Measurements from ENCODE around the gene RALY.
"Not testable (repeated sequence)": the region's sequence is repeated elsewhere in the genome, so short reads cannot be mapped to it uniquely, and the experiment has no call there.

Gene RALY

DNA sequence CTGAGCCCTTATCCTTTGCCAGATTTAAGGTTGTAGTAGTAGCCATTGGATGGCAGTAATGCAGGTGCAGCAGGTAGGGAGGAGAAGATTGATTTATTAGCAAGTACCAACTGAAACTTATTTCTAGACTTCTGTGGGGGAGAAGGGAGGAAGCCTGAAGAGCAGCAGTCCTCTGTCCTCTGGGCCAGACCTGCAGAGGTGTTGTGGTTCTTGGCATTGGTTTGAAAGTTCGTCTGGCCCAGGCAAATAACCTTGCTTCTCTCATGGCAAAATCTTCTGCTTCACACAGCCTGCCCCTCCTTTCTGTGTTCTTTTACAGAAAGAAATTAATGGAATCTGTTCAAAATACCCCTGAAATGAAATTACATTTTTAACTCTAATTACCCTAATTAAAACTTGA is 24.5 kb downstream of the RALY start:
- no peak for DNase-seq

DNA sequence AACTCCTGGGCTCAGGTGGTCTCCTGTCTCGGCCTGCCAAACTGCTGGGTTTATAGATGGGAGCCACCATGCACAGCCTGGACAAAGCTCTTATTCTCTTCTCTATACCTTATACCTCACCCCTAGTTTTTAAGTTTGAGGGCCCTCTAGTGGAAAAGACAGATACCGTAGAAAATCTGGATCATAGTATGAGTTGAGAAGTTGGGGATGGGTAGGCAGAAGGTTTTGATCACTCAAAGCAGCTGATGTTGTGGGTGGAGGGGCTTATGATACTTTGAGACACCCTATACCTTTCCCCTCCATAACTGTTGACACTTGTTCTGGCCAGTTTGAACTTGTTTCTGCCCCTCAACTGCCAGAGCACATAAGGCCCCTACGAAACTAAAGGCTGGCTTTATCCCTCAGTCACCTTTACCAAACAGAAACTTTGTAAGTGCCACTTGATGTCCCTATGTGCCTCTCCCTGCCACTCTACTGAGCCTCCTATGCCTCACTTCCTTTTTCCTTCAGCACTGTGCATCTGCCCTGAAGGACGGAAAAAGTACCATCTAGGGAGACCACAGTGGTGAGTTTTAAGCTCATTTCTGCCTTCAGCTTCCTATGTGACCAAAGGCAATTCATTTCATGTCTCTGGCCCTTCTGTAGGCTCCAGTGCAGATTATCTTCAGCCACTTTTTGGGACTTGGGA is 28.6 kb downstream of the RALY start:
- DNase-seq = no peak

DNA sequence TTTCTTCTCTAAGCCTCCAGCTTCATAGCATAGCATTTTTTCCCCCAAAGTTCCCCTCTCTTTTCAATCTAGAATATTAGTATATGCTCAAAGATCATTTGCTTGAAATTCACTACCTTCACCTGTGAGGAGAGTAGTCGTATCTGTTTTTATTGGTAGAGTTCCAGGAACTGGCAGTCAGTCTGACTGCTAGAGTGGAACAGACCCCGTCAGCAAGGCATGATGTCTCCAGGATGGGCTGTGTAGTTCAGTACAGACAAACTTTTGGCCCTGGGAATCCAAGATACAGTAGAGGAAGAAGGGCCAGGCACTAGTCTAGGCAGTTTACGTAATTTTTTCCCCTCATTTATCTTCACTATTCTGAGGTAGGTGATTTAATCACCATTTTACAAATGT is 29.1 kb downstream of the RALY start:
- DNase-seq = no peak

DNA sequence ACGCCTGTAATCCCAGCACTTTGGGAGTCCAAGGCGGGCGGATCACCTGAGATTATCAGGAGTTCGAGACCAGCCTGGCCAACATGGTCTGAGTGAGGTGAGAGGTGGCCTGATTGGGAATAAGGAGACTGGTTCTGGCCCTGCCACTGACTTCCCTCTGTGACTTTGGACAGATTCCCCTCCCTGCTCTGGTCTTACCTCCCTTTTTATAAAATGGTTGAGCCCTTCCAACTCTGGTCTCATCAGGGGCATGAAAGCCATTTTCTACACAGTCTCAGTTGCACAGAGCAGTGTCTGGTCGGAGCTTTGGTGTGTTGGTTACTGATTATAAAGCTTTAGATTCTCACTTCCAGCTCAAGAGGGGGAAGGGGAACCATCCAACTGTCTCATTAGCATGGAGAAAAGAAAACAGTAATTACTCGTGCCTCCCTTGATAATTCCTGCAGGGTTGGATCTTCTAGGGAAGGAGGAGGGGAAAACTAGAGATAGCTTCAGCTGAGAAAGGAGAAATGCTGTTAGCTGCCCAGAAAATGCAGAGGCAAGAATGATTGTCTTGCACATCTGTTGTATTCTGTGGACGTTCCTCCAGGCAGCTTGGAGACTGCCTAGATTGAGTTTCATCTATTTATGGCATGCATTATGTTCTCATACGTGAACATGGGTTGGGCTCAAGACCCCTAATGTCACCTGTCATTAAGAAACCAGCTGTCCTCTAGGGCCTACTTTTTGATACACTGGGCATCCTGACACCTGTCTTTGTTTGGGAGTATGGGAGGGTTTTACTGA is 30.4 kb downstream of the RALY start:
- DNase-seq = no peak

DNA sequence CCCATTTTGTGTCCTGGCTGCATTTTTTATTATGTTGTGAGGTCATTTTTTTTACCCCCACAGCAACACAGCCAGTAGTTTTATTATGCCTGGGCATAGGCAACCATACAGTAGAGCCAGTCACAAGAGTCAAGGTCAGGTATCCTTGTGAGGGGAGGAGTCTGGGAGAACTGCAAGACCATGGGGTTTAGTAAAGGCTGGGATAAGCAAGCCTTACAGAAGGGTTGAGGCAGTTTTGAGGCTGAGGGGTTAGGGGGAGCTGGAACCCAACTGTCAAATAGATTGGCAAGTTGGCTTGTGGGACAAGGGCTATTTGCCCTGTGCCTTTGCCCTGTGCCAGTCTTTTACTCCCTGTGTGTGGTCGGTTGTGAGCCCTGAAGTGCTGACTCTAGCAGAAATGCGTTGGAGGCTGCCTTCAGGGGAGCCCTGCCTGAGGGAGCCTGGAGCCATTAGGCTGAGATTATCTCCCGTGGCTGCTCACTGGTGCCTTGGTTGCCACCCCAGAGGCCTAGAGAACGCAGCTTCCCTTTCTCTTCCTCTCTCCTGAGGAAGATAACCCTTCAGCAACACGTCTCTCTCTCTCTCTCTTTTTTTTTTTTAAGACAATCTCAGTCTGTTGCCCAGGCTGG is 31.1 kb downstream of the RALY start:
- DNase-seq = no peak

DNA sequence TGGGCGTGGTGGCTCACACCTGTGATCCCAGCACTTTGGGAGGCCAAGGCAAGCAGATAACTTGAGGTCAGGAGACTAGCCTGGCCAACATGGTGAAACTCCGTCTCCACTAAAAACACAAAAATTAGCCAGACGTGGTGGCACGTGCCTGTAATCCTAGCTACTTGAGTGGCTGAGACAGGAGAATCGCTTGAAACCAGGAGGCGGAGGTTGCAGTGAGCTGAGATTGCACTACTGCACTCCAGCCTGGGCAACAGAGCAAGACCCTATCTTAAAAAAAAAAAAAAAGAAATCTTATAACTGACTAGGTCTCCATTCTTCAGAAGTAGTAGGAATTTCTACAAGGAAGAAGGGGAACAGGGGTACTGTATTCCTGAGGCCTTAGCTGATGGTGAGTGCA is 34.3 kb downstream of the RALY start:
- not testable (repeated sequence) for DNase-seq

DNA sequence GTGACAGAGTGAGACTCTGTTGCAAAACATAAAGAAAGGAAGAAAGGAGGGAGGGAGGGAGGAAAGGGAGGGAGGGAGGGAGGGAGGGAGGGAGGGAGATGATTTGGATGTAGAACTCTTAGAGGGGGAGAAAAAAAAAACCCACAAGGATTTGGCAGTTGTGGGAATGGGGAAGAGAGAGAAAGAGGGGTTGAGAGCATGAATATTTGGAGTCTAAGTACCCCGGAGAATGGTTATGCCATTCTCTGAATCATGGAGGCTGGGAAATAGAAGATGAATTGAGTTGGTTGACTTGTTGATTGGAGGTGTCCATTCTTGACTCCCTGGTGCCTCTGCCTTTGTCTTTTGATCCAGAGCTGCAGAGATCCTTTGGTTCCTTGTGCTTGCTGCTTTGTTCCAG is 35.7 kb downstream of the RALY start:
- no peak for DNase-seq

DNA sequence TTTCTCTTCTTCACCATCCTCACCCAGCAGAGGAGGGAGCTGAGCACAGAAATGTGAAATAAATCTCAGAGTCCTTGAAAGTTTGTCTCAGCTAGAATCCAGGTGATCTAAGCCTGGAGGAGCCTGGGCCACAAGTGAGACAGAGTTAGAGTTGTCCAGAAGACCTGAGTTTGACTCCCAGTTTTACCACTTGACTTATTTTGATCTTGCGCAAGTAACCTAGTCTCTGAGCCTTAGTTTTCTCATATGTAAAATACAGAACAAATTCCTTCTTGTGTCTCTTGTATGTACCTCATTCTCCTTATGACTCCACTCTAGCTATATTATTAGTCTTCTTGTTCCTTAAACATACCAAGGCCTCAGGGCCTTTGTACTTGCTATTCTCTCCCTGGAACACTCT is 36.7 kb downstream of the RALY start:
- DNase-seq = no peak

DNA sequence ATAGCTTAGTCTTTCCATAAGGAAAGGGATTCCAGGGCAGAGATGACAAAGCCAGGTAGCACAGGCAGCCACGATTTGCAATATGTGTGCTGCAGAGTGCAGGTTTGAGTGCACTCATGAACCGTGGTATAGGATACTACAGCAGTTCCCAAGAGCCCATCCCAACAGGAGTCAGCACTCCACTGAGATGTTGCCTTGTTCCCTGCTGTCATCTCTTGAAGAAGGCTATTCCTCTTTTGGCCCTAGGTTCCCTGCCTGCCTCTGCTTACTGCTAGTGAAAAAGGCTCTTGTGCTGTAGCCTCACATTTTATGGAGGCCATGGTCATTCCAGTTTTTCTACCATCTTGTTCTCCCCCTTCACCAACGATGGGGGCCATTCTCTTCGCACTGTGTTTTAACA is 40.2 kb downstream of the RALY start:
- DNase-seq = no peak

DNA sequence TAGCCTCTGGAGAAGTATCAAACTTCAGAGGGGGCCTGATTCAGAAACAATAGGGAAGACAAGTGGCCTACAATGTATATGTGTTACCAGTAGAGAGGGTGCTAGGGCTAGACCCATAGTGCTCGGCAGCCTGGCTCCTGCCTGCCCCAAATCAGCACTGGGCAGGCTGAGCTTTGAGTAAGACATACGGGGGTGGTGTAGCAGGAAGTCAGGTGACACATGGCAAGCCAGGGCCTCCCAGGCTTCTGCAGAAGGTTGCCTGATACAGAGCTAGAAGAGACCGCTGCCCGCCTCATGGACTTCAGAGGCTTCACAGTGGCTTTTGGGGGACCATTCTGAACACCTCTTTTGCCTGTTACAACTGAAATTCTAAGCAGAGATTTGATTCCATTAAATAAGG is 43.4 kb downstream of the RALY start:
- no peak for DNase-seq

DNA sequence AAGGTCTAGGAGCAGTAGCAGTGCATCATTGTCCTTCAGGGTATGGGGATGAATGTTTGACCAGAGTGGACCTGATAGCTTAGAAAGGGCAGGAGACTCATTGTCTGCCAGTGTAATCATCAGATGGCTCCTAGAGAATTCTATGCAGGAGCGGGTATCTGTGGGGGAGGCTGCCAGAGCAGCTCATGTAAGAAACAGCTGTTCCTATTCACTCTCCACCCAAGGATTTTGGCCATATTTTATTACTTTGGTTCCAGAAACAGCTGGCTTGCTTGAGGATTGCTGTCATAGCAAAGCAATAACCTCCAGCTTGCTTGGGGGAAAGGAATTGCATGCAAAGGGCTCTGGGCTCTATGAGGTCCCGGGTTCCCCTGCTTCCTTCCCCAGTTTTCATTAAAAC is 44.1 kb downstream of the RALY start:
- DNase-seq = no peak

DNA sequence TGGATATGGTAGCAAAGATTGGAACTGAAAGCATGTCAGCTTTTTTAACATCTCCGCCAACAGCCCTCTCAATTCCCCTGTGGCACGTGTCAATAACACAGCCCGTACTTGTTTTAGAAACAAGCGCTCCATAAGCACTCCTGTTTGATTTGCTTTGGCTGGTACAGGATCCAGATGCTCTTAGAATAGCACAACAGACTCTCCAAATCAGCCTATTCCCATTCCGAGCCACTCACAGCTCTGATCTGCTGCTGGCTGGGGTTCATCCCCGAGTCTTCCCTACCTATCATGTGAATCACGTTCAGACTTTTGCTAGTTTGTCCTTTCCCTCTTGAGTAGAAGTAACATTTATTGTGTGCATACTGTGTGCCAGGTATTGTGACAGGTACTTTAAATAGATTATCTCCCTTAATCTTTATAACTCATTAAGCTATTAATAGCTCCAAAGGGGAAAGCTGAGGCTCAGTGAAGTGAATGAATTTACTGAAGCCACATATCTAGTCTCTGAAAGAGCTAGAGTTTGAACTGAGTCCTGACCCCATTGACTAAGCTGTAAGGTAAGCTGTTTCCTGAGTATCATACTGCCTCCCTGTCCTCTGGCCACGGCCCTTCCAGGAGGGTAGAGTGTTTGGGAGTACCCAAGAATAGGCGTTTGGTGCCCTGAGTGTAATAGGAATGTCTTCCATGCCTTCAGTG is 46.7 kb downstream of the RALY start:
- no peak for DNase-seq

DNA sequence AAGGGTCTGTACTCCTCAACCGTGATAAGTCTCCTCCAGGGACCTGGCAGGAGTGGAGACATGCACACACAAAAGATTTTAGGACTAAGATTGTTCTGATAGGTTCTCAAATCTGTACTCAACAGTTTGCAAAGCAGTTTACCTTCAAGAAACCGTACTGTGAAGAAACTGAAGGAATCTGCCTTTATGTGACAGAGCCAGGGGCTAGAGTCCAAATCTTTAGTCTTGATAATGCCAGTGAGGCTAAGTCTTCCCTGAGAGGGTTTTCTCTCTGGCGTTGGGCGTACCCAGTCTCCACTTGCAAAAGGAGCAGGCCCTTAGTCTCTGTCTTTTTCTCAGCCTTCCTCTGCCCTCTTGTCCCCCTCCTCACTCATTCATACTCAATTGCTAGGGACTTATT is 47.5 kb downstream of the RALY start:
- no peak for DNase-seq

DNA sequence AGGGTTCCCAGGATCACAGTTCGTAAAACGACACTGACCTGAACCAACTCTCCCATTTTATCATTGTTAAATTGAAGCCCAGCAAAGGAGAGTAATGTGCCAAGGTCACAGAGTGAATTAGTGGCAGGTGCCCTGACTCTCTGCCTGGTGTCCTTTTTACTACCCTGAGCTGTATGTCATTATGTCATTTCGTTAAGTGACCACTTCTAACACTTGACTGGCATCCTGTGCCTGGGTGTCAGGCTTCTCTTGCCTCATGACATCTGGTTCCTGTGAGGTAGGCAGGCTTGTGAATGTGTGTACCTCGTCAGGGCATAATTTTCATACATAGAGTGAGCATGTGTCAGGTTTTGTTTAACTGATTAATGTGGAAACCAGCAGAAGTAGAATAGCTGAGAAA is 48.6 kb downstream of the RALY start:
- DNase-seq = peak; percentile 94

DNA sequence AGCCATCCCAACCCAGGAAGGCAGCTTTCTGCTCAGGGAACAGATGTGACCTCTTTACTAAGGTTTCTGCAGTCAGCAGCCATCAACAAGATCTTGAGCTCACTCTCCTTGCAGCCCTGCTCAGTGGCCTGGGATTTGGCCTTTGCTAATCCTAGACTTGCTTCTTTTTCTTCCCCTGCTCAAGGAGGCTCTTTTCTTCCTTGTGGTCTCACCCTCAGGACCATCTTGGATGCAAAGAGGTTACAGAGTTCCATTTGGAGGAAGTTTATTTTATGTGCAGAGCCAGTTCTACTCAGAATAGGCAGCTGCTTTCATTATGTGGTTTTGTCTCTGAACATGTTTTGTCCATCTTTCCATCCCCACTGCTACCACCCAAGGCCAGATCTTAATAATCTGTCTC is 49.3 kb downstream of the RALY start:
- DNase-seq = no peak

DNA sequence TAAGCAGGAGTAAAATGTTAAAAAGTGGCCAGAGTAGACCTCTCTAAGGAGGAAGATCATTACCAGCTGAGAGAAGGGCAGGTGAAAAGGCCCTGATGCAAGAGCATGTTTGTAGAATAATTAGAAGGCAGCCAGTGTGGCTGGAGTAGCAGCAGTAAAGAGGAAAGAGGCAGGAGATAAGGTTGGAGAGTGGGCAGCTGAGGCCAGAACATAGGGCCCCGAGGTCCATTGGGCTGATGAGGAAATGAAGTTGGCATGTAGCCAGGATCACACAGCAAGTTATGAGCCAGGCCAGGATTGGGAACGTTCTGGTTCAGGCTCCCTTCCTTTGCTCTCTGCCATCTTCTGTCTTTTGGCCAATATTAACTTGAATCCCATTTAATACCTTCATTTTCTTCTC is 51.6 kb downstream of the RALY start:
- no peak for DNase-seq

DNA sequence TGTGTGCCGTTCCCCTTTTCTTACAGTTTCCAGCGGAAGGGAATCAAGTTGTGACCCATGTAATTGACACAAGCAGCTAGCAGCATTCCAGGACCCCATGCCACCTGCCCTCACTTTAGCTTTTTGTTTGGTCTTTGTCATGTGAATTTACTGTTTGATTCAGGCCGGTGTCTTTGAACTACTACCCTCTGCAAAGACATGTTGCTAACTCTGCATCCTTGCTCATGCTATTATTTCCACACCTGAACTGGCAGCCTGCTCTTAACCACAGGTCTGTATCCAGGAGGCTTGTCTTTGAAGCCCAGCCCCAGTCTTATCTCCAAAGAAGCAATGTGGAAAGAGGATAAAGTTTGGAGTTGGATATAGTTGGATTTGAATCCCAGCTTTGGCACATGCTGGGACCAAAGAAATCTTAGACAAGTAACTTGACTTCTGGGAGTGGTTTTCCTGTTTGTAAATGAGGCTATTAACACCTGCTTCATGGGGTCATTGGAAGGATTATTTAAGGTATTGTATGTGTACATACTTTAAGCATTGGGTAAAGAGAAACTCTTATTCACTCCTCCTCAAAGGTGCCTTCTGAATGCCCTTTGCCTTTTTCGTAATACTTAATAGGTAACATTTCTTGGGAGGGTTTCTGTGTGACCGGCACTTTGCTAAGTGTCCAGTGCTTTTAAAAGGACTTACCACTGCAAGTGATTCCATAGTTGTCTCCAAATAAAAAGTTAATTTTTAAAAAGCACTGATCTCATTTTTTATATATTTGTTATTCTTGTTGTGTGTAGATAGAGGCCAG is 52.4 kb downstream of the RALY start:
- DNase-seq = no peak

DNA sequence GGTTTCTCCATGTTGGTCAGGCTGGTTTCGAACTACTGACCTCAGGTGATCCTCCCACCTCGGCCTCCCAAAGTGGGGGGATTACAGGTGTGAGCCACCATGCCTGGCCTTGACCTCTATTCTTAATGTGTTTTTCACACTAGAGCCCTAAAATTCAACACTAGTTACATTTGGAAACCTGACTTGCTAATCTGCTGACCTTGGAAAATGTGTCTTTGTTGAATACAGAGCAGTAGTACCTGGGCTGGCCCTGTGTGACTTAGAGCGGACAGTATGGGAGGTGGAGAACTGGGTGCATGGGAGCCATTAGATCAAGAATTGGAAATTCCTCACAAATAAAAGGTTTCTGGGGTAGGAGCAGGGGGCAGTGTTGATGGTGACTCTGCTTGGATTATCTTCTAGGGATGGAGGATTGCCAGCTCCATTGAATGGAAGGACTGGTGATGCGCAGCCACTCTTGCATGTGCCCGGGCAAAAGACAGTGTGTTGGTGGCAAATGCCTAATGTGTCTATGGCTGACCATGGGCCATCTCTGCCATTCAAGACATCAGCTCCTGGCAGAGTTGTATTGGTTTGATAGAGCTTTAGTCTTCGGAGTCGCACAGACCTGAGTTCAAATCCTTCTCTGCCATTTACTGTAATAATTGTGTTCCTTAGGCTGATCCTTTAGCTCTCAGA is 53.4 kb downstream of the RALY start:
- no peak for DNase-seq

DNA sequence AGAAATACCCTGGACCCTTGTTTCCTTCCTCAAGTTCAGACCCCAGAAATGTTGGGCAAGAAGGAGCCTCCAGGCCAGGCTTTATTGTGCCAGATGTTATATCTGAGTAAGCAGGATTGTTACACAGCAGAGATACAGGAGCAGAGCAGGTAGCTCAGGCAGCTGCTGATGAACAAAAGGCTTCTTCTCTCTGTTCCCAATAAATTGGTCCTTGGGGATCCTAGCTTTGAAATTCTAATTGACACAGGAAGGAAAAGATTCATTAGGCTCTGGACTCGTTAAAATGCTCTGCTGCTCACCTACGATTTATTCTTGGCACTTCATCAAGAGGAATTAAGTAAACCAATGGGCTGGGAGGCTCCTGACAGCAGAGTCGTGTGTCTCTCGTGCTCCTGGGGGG is 54.2 kb downstream of the RALY start:
- DNase-seq = no peak

DNA sequence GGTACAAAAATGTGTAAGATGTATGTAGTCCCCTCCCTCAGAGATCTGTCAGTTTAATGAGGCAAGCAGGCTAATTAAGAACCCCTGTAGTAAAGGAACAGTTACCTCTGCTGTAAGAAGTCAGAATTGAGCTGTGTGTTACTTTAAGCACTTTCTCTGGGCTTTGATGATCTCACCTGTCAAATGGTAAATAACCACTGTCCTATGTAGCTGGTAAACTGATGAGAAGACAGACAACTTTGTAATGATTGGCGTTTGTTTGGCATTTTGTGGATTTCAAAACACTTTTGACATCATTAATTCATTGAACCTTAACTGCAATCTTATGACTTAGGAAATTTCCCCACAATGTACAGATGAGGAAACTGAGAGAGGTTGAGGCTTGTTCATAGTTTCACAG is 55.7 kb downstream of the RALY start:
- no peak for DNase-seq

DNA sequence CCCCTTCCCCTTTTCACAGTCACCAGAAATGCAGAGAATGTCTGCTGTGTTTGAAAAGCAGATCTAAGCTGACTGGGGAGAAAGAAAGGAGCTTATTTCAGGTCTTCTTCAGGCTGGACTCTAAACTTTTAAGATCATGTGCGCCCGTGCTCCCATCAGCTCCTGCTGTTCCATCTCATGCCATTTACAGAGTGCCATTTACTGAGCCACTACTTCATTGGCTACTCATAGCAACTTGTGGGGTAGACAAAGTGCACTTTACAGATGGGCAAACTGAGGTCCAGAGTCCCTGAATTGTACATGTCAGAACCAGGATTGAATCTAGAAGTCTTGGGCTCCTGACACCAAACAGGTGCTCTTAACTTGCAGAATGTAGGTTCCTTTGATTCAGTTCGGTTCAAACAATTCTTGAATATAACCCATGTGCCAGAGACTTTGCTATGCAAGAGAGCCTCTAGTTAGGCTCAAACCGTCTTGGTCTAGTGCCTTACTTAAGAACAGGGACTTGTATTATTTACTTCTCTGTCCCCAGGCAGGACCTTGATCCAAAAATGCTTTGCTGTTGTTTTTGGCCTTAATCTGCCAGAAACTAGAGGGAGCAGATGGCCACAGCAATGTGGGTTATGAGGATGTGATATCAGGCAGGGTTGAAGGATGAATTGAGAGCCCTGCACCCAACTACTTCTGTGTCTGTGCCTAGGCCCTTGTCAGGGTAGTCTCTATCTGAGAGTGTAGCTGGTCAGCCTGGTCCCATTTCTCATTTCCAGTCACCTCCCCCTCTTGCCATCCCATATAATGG is 56.4 kb downstream of the RALY start:
- no peak for DNase-seq
